Measurements from ENCODE around the gene CADM1. TPM values are rescaled to one million over a fixed set of nuclear protein-coding genes. Genes with fewer than 3 reads are reported as not detected.

The CADM1 gene
- total RNA-seq, 2 experiments from 2014 or later: 59.7 to 89.7 TPM

DNA sequence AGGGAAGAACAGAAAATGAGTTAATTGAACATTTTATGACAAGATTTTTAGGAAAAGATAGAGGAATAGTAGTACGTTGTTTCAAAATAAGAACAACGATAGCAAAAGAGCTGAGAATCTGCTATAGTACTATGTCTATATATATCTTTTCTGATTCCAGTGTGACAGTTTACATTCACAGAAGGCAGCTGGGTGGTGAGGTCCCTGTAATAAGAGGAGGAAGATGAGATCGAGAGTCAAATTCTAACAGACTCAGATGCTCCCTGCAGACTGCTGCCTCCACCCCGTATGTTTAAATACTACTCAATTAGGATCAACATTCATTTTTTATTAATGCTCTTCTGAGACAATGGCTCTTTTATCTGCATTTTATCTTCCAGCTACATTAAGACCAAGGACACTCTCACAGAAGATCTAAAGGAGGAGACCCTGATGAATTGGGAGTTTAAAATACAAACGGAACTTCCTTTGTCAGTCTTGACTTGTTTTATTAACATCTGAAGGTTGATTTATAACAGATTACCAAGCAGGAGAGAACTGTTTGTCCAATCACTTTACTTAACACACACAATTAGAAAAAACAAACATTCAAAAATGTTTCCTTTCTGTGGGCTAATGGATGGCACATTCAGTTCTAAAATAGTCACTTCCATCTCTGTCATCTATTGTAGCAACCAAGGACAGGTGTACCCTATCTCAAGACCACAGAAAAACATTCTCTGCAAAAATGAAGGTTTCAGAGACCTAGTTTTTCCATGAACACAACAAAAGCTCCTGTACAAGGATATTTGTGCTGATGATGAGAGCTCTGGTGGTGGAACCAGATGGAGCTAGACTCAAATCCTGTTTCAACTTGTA lies 240.2 kb downstream of the CADM1 start:
- no peaks in the 10 kb centered on the region for H3K79me2 ChIP-seq (ENCODE audit: insufficient read depth, low read depth, low read length)
- no peak overlapping the region for H3K4me3 ChIP-seq (ENCODE audit: low read depth, low read length, poor library complexity, severe bottlenecking)
- no peak overlapping the region for H2AFZ ChIP-seq (ENCODE audit: low read length)
- no TSS peak for BruUV-seq (replicated peaks)
- H3K4me2 ChIP-seq (ENCODE audit: low read length): peak overlapping the region; percentile 26
- H3K27ac ChIP-seq (ENCODE audit: low read depth, low read length, poor library complexity, severe bottlenecking): no peak overlapping the region
- H3K36me3 ChIP-seq (ENCODE audit: insufficient read depth, low read length): no peaks in the 10 kb centered on the region
- H4K20me1 ChIP-seq (ENCODE audit: insufficient read depth, low read length): no peaks in the 10 kb centered on the region
- CTCF ChIA-PET (ENCODE audit: unreplicated experiment): no interaction called here
- POLR2A ChIA-PET: interaction anchor here (1.1 to 2.0 kb wide), 2 partner anchors 11 to 16 kb away, joined by 3 to 6 read pairs; no protein-coding TSS in a partner anchor
- peak; percentile 12 for DNase-seq (ENCODE audit: low spot score)
- TF ChIP-seq, protein P1, sequence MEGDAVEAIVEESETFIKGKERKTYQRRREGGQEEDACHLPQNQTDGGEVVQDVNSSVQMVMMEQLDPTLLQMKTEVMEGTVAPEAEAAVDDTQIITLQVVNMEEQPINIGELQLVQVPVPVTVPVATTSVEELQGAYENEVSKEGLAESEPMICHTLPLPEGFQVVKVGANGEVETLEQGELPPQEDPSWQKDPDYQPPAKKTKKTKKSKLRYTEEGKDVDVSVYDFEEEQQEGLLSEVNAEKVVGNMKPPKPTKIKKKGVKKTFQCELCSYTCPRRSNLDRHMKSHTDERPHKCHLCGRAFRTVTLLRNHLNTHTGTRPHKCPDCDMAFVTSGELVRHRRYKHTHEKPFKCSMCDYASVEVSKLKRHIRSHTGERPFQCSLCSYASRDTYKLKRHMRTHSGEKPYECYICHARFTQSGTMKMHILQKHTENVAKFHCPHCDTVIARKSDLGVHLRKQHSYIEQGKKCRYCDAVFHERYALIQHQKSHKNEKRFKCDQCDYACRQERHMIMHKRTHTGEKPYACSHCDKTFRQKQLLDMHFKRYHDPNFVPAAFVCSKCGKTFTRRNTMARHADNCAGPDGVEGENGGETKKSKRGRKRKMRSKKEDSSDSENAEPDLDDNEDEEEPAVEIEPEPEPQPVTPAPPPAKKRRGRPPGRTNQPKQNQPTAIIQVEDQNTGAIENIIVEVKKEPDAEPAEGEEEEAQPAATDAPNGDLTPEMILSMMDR (conservative IDR thresholded peaks at IDR 0.05; ENCODE audit: low read length): no peak
- TF ChIP-seq EZH2phosphoT487 (IDR thresholded peaks at IDR 0.05; ENCODE audit: borderline replicate concordance, low read depth, low read length): no peak
- H3K4me1 ChIP-seq (ENCODE audit: insufficient read depth, low read length, poor library complexity, severe bottlenecking): peaks cover 12% of the 10 kb centered on the region
- intact Hi-C loops (cut with micrococcal nuclease; ENCODE audit: unreplicated experiment): no loop called here
- H3K9me3 ChIP-seq (ENCODE audit: low read length): no peaks in the 10 kb centered on the region
- no peaks in the 10 kb centered on the region for H3K9me2 ChIP-seq (ENCODE audit: insufficient read depth, low read length)

DNA sequence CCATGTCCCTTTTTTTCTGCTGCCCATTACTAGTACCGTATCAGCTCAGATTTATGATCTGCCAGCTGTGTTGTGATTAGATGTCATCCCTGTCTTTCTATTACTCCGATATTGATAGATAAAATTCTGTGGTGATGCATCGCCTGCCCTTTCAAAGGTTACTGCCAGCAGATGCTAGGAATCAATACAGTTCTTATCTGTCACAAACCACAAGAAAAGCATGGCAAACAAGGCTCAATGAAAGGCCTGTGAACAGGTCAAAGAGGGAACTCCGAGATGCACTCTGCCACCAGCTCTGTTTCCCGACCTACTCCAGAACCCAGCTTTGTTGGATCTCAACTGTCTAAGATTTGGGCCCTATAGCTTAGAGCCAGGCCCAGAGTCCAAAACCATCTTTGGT lies 246.0 kb downstream of the CADM1 start:
- Histone ChIP-seq H2AFZ (ENCODE audit: low read length) (no peak overlapping the region), H4K20me1 (ENCODE audit: insufficient read depth, low read length) (no peaks in the 10 kb centered on the region), H3K36me3 (ENCODE audit: insufficient read depth, low read length) (no peaks in the 10 kb centered on the region), H3K27ac (ENCODE audit: low read depth, low read length, poor library complexity, severe bottlenecking) (no peak overlapping the region), H3K9me3 (ENCODE audit: low read length) (no peaks in the 10 kb centered on the region), H3K79me2 (ENCODE audit: insufficient read depth, low read depth, low read length) (peaks cover 7% of the 10 kb centered on the region; the same call in 1 of the 2 replicates), H3K4me1 (ENCODE audit: insufficient read depth, low read length, poor library complexity, severe bottlenecking) (peaks cover 41% of the 10 kb centered on the region), H3K4me2 (ENCODE audit: low read length) (no peak overlapping the region), H3K4me3 (ENCODE audit: low read depth, low read length, poor library complexity, severe bottlenecking) (no peak overlapping the region), H3K9me2 (ENCODE audit: insufficient read depth, low read length) (no peaks in the 10 kb centered on the region)
- ChIA-PET CTCF (ENCODE audit: unreplicated experiment) (no interaction called here), POLR2A (interaction anchor here (0.7 to 1.6 kb wide), 8 partner anchors 9 to 74 kb away, joined by 3 to 7 read pairs (median 5); no protein-coding TSS in a partner anchor)
- intact Hi-C loops (cut with micrococcal nuclease; ENCODE audit: unreplicated experiment): no loop called here
- BruUV-seq (replicated peaks): no TSS peak
- no peak for DNase-seq (ENCODE audit: low spot score)
- no peak for TF ChIP-seq EZH2phosphoT487 (IDR thresholded peaks at IDR 0.05; ENCODE audit: borderline replicate concordance, low read depth, low read length)
- TF ChIP-seq, protein P1 (conservative IDR thresholded peaks at IDR 0.05; ENCODE audit: low read length): no peak

DNA sequence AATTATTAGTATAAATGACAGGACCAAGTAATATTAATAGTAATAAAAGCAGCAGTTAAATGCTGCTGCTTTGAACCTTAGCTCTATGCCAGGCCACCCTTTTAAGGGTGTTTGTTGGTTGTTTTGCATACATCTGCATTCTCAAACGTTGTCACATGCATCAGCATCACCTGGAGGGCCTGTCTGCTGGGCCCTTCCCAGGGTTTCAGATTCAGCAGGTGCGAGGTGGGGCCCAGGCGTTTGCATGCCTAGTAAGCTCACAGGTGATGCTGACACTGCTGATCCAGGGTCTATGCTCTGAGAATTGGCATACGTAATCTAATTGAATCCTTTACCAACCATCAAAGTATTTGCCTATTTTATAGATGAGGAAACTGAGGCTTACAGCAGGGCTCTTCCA lies 246.5 kb downstream of the CADM1 start:
- Histone ChIP-seq H3K4me2 (ENCODE audit: low read length) (peak overlapping the region; percentile 92), H3K36me3 (ENCODE audit: insufficient read depth, low read length) (no peaks in the 10 kb centered on the region), H3K79me2 (ENCODE audit: insufficient read depth, low read depth, low read length) (peaks cover 7% of the 10 kb centered on the region; the same call in 1 of the 2 replicates), H3K4me3 (ENCODE audit: low read depth, low read length, poor library complexity, severe bottlenecking) (no peak overlapping the region), H3K4me1 (ENCODE audit: insufficient read depth, low read length, poor library complexity, severe bottlenecking) (peaks cover 41% of the 10 kb centered on the region), H2AFZ (ENCODE audit: low read length) (peak overlapping the region; percentile 90; the same call in 1 of the 2 replicates), H3K27ac (ENCODE audit: low read depth, low read length, poor library complexity, severe bottlenecking) (peak overlapping the region; percentile 90), H4K20me1 (ENCODE audit: insufficient read depth, low read length) (no peaks in the 10 kb centered on the region), H3K9me3 (ENCODE audit: low read length) (no peaks in the 10 kb centered on the region), H3K9me2 (ENCODE audit: insufficient read depth, low read length) (no peaks in the 10 kb centered on the region)
- TF ChIP-seq EZH2phosphoT487 (IDR thresholded peaks at IDR 0.05; ENCODE audit: borderline replicate concordance, low read depth, low read length): no peak
- TF ChIP-seq, protein P1 (conservative IDR thresholded peaks at IDR 0.05; ENCODE audit: low read length): no peak
- intact Hi-C loops (cut with micrococcal nuclease; ENCODE audit: unreplicated experiment): no loop called here
- ChIA-PET POLR2A (interaction anchor here (1.2 to 1.4 kb wide), 4 partner anchors 8 to 36 kb away, joined by 3 to 7 read pairs (median 5); no protein-coding TSS in a partner anchor), CTCF (ENCODE audit: unreplicated experiment) (no interaction called here)
- peak; percentile 37 for DNase-seq (ENCODE audit: low spot score)
- no TSS peak for BruUV-seq (replicated peaks)
